GM15510 (cell line): Measurements from ENCODE around the gene PTPRK.

Source experiments
- POLR2A ChIP-seq: IDR thresholded peaks from 3 replicates; pipeline ENCODE4 v1.6.1; 2011; ENCODE audit warnings: borderline replicate concordance; ENCODE audit not compliant: insufficient read length; ENCODE audit errors: extremely low read depth

PTPRK gene

GRCh38 chr6:128117916-128118315 lies 402.5 kb downstream of the PTPRK start:
- TF ChIP-seq POLR2A = no peak

GRCh38 chr6:128114164-128114563 lies 406.2 kb downstream of the PTPRK start:
- no peak for TF ChIP-seq POLR2A

GRCh38 chr6:128112494-128112893 lies 407.9 kb downstream of the PTPRK start:
- no peak for TF ChIP-seq POLR2A

GRCh38 chr6:128111096-128111495 lies 409.3 kb downstream of the PTPRK start:
- no peak for TF ChIP-seq POLR2A

- no peak for TF ChIP-seq POLR2A
Observed at GRCh38 chr6:128107682-128108081, 412.7 kb downstream of the PTPRK start.

DNA sequence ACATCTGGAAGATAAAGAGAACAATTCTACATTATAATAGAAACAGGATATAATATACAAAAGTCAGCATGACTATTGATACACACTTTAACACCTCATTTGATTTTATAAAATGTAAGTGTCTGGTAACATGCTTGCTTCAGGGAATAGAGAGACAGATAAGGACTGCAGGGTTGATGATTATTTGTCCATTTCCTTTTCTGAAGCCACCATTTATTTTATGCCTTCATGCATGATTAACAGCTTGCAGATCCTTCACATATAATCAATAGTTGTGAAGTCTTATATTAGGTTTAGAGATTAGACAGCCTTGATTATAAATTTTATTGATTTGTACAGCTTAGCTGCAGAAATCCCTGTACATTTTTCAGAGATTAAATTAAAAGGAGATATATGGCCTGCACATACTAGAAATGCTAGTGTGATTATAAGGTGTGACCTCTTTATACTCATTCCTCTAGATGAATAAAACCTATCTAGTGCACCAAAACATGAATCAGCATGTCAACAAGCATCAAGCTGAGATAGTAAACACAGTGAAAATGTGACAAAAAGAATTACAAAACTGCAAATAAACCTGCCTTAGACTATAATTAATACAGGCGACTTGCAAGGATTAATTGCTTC lies 420.7 kb downstream of the PTPRK start:
- TF ChIP-seq POLR2A = no peak

DNA sequence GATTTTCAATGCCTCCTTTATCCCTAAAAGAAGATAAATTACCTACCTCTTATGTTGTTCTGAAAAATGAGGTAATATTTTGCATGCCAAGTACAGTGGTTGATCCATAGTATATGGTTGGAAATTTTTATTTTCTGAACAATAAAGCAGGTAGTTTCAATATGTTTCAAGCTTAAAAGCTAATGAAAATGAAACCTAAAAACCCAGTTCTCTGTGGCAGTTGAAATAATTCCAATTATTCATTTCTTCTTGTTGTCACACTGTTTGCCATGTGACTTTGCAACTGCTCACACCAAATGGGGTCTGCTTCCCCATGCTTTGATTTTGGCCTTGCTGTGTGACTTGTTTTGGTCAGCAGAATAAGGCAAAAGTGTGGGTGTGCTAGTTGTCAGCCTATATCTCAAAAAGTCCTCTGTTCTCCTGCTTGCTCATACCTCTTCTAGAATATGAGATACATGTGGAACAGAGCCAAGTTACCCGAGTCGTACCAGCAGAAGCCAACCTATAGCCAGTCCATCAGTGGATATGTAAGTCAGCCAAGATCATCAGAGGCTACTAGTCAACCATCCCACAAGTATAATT lies 422.3 kb downstream of the PTPRK start:
- no peak for TF ChIP-seq POLR2A

DNA sequence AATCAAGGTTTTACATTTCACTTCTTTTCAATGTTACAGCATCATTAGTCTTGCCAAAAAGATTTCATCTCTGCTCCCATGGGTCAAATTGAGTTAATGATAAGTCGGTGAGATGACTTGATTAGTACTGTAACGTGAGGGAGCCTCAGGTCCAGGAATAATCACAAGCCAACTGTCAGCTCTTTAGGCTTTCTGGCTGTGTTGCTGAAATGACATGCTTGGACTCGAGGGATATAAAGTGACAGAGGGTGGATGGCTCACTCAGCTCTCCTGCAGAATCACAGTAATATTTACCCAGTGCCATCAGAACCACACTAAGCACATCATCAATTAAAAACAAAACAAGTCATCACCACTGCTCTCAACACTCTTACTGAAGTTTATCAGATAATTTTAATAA lies 423.4 kb downstream of the PTPRK start:
- no peak for TF ChIP-seq POLR2A

DNA sequence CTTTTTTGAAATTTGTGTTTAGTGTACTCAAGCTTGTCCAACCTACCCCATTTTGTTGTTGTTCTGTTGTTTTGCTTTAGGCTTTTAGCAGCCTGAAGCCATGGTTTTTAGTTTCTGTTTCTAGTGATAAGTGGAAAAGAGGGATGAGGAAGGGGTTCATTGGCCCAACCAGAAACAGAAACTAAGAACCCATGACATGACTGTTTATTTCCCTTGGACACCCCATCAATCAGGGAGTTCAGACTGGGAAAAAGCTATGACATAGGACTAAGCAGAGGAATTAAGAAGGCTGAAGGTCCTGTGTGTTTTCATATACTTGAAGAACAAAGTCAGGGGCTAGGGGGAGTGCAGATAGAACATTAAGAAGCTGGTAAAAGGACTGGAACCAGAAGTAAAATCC lies 425.0 kb downstream of the PTPRK start:
- TF ChIP-seq POLR2A = no peak

DNA sequence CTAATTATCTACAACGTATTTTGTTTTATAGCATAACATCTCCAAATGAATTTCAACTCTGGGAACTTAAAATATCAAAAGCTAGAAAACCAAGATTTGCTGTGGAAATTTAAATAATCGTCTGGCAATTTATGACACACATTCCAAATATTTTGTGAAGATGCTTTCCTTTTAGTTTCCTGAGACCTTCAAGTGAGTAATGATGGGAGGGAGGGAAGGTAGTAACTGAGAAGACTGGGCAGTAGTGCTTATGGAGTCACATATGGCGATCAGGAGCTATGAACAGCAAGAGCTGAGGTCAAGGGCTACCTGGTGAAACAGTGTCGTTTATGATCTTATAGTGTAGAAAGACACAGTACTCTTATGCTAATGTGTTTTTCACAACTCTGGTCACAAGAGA lies 441.4 kb downstream of the PTPRK start:
- no peak for TF ChIP-seq POLR2A

DNA sequence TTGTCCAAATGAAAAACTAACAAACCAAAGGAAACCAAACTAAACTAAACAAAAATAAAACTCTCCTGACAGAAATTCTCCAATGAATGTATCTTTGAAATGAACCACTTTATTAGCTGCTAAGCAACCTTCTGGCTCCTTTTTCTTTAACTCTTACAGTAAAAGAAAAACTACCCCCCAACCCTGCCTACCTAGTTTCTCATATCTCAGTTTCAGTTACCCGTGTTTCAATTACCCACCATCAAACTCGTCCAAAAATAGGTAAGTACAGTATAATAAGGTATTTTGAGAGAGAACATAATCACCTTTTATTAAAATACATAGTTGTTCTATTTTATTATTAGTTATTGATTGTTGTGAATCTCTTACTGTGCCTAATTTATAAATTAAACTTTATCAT lies 442.1 kb downstream of the PTPRK start:
- TF ChIP-seq POLR2A = no peak

DNA sequence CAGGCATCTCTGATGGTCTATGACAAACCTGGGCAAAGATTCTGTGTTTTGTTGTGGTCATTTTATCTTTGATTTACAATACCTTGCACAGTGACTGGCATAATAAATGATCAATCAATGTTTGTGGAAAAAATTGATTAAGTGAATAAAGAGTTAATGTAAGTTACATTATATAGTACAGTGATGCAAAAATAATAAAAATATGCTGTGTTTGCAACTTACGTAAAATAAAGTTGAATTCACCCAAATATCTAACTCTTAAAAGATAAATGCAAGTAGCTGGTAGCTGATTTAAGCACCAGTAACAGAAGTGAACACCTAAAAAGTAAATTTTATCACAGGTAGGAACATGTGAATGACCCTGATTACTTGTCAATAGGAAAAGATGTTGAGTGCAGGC lies 443.6 kb downstream of the PTPRK start:
- no peak for TF ChIP-seq POLR2A

DNA sequence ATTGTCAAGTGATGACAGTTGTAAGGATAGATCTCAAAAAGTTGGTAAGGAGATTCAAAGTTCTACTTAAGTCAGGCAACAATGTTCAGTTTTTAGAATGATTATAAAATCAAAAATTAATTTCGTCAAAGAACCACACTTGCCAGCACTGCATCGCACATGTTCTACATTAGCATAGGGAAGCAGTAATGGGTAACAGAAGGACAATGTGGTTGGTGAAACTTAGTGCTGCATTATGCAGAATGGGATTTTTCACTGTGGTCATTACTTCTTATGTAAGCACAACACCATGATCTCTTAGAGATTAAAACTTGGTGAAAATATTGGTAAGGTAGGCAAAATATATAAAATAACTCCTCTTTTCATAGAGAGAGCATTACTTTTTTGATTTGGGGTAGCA lies 445.8 kb downstream of the PTPRK start:
- no peak for TF ChIP-seq POLR2A

- TF ChIP-seq POLR2A = no peak
Observed at GRCh38 chr6:128073389-128073788, 447.0 kb downstream of the PTPRK start.

- TF ChIP-seq POLR2A = no peak
Observed at GRCh38 chr6:128071212-128071611, 449.2 kb downstream of the PTPRK start.

GRCh38 chr6:128070406-128070805 lies 450.0 kb downstream of the PTPRK start:
- TF ChIP-seq POLR2A = no peak
